ENCODE data around the gene FAM120A.

GRCh38 chr9:93531374-93531773, 79.9 kb downstream of the FAM120A start:
- TF ChIP-seq POLR2AphosphoS5 (IDR thresholded peaks at IDR 0.05) = no peak
- TF ChIP-seq EP300 (IDR thresholded peaks at IDR 0.05) = no peak
- peak in 1 of 6 experiments; percentile 26 for TF ChIP-seq CTCF (IDR thresholded peaks at IDR 0.05)
- no peak for TF ChIP-seq POLR2A (IDR thresholded peaks at IDR 0.05)

All from upper lobe of left lung (tissue), 4 donors.